Activated CD4-positive, CD25-positive, alpha-beta regulatory T cell treated with anti-CD3 and anti-CD28 coated beads, Interleukin-2, amount 50 U/mL, for 72 hours (primary cell): ENCODE measurements around the gene PIK3C2G.
"Not testable (repeated sequence)": the region's sequence is repeated elsewhere in the genome, so short reads cannot be mapped to it uniquely, and the experiment has no call there.

Experiments
- DNase-seq: peaks from one replicate; pipeline ENCODE4 v3.0.0; 2021

The PIK3C2G gene

DNA sequence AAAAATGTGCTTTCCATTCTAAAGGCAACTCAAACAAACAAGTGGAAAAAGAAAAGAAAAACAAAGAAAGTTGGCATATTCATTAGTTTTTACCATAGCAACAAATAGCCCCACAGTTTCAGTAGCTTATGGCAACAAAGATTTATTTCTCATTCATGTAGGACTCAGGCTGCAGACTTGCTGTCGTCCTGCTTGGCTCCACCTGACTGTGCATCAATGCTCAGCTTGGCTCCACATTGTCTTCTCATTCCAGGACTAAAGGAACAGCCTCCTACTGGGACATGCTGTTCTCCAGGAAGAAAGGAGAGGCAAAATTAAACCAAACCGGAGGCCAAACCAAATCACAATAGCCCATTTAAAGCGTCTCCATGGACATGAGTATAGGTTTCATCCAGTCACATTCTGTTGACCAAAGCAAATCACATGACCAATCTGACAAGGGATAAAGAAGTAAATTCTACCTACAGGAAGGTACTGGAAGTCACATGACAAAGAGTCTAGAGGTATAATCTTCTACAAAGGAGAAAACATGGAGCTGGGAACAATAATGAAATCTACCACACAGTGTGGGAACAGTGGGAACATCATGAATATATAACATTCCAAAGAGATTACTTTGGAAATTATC lies 222.5 kb downstream of the PIK3C2G start:
- DNase-seq, result no peak

DNA sequence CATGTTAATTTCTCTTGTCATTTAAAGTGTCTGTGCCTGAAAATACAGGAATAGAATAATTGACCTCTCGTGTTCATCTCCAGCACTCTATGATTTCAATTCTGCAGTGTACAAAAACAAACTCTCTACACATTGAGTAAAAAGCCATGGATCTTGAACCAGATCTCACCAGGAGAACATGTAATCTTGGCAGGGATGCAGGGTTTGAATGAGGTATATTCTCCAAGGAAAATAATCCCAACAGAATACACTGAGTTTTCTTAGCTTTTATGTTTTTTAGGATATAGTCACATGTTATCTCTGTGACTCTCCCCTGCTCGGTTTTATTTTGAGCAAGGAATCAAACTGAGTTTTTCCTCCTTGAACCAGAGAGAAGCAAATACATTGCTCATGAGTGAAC lies 224.7 kb downstream of the PIK3C2G start:
- DNase-seq, result no peak

DNA sequence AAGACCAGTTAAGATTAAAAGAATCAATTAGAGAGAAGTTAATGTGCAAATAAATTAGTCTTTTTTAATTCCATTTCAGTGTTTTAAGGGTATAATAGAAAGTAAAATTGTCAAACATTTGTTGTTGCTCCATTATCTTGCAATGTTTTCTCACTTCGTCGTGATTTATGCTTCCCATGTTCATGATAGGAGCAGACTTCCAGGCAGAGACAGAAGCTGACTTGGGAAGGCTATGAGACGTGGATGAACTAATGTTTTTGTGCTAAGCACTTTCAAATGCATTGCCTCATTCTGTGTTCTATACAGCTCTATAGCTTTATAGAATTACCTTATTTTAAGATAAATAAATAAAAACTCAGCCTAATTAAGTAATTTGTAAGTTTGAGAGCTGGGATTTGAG lies 226.2 kb downstream of the PIK3C2G start:
- DNase-seq, result no peak

DNA sequence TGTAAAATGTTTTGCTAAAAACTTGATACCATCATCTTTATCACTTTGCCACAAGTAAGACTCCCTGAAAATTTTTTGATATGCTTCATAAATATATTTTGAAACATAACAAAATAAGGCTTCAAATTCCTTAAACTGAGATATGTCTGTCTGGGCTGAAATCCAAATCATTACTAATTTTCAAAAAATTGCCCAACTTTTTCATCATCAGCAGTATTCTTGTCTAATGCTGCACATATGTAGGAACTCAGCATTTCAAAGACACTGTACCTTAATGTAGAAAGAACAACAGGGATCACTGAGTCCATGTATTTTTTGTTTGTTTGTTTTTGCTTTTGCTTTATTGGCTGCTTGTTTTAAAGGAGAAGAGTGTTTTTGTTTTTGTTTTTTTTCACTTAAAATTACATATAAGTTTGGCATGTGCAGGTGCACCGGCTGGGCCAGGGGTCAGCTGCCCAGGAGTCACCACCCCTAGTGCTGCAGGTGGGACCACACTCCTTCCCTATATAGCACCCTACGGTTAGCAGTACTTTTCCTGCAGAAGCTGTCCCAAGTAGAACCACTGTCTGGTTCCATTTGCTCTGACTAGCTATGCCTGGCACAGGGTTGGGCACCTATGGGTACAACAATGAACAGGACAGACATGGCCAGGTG lies 231.2 kb downstream of the PIK3C2G start:
- DNase-seq, result no peak

DNA sequence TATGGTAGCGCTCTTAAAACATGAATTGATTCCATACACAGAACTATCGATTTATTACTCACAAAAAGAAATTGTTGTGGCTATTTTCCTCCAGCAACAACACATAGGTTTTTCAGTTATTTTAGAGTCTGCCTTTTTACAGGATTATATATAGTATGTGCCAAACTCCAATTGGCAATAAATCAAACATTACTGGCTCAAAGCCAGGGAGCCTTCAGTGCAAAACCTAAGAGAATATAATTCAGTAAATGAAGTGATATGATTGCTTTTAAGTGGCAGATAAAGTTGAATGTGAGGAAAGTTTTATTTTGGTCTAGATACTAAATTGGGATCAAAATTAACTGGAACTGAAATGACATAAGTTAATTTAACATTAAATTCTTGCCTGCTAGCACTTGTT lies 234.8 kb downstream of the PIK3C2G start:
- DNase-seq, result no peak

DNA sequence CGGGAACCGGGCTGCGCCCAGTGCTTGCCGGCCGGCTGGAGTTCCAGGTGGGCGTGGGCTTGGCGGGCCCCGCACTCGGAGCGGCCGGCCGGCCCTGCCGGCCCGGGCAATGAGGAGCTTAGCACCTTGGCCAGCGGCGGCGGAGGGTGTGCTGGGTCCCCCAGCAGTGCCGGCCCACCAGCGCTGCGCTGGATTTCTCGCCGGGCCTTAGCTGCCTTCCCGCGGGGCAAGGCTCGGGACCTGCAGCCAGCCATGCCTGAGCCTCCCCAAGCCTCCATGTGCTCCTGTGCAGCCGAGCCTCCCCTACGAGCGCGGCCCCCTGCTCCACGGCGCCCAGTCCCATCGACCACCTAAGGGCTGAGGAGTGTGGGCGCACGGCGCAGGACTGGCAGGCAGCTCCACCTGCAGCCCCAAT lies 238.8 kb downstream of the PIK3C2G start:
- not testable (repeated sequence) for DNase-seq

DNA sequence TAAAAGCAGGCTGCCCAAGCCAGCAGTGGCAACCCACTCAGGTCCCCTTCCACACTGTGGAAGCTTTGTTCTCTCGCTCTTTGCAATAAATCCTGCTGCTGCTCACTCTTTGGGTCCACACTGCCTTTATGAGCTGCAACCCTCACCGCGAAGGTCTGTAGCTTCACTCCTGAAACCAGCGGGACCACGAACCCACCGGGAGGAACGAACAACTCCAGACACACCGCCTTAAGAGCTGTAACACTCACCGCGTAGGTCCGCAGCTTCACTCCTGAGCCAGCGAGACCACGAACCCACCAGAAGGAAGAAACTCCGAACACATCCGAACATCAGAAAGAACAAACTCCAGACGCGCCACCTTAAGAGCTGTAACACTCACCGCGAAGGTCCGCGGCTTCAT lies 239.4 kb downstream of the PIK3C2G start:
- DNase-seq, result not testable (repeated sequence)

DNA sequence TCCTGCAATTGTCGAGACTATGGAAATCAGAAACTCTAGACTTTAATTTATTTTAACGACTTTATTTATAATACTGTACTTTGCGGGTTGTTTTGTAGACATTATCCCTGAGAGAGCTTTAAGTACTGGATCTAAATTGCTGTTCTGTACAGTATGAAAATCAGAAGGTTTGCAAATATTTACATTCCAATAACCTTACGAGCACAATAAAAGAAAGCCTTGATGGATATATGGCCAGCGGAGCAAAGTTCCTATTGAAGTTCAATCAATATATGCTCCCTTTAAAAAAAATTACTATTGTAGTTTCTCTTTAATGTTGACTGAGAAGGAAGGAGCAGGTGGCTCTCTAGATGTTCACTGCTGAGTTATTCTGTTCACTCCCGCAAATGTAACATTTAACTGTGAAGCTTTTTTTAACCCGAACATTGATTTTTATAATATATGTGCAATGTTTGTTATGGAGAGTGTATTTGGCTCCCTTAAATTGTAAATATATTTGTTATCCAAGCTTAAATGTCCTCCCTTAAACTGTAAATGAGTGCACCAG lies 241.2 kb downstream of the PIK3C2G start:
- no peak for DNase-seq

DNA sequence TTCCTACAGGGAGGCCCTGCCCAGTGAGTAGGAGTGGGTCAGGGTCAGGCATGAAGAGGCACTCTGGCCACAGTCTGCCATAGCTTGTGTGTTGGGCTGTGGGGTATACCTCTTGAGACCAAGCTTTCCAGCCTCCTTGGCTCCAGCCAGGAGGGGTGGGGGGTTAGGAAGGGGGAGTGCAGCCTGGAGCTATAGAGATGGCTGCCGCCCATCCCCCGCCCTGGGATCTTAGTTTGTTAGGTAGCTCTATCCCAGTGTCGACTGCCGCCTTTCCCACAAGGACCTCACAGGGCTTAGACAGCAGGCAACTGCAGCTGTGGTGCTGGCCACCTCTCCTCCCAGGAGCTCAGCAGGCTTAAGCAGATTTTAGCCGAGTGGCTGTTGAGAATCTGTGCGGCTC lies 260.1 kb downstream of the PIK3C2G start:
- DNase-seq, result no peak

DNA sequence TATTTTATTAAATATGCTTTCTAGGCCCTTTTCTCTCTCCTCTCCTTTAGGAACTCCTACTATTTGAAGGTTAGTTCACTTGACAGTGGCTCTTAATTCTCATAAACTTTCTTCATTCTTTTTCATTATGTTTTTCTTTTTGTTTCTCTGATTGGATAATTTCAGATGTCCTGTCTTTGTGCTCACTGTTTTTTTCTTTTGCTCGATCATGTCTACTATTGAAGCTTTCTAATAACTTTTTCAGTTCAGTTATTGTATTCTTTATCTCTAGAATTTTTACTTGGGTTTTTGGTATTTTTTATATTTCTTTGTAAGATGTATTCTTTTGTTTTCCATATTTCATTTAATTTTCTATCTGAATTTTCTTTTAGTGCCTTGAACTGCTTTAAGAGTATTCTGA lies 261.5 kb downstream of the PIK3C2G start:
- DNase-seq, result no peak

DNA sequence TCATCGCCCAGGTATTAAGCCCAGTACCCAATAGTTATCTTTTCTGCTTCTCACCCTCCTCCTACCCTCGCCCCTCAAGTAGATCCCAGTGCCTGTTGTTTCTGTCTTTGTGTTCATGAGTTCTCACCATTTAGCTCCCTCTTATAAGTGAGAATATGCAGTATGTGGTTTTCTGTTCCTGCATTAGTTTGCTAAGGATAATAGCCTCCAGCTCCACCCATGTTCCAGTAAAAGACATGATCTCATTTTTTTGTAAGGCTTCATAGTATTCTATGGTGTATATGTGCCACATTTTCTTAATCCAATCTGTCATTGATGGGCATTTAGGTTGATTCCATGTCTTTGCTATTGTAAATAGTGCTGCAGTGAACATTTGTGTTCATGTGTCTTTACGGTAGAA lies 281.2 kb downstream of the PIK3C2G start:
- not testable (repeated sequence) for DNase-seq

DNA sequence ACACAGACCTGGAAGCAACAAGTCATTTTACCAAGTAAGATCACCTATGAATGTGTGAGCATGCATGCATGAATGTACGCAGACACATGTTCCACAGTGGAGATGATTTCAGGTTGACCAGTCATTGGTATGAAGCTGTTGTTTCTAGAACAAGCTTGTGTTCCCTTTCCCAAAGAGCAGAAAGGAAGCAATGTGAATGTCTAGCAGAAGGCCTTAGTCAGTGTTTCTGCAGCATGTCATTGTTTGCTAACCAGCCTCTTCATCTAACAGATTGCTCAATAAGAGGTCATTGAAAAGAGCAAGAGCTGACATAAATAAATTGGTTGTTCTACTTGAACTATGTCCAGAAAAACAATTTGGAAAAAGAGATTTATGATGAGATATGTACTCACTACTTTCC lies 285.1 kb downstream of the PIK3C2G start:
- DNase-seq, result no peak

DNA sequence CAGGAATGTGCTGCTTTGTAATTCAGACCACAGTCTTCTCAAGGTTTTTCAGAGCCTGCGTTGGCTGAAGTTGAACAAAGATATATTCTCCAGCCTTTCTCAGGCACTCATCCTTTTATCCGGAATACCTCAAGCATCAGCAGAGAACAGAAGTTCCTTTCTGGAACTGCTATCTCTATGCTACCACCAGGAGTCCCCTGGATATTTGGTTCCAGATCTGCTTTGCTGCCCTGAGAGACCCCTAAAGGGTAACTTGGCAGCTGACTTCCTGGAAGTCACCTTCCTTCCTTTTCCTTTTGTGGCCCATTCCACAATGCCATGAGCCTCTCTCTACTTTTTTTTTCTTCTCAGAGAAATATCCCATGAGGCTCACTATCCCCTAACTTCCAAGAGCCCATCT lies 288.3 kb downstream of the PIK3C2G start:
- no peak for DNase-seq

DNA sequence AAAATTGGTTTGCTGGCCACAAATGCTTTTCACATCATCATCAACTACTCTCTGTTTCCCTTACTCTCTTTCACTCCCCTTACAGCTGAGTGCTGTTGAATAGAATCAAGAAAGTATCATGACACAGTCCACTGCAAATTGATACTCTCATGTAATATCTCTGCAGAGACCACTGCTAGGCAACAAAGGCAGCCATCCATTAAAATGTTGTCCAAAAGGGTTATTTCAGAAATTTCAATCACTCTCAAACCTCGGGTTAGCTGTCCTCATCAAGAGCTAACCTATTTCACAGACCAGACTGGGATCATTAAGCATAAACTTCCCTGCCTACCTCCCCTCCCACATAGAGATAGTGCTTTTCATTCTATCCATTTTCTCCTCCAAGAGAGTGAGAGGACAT lies 289.8 kb downstream of the PIK3C2G start:
- no peak for DNase-seq

DNA sequence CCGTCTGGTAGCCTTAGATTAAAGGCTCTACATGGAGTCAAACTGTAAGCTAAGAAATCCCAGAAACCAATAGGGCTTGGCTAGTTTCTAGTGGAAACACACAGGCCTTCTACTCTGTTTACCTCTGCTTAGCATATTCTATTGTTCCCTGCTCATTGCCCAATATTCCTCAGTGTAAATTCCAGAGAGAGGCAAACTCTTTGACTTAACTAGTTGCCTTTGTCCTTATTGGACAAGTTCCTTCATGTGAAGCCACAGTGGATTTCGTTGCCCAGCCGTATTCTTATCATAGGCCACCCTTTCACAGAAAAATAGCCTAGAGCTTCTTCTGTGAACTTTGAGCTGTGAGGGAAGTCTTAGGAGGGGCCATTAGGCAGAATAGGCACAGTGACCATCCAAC lies 290.4 kb downstream of the PIK3C2G start:
- no peak for DNase-seq

DNA sequence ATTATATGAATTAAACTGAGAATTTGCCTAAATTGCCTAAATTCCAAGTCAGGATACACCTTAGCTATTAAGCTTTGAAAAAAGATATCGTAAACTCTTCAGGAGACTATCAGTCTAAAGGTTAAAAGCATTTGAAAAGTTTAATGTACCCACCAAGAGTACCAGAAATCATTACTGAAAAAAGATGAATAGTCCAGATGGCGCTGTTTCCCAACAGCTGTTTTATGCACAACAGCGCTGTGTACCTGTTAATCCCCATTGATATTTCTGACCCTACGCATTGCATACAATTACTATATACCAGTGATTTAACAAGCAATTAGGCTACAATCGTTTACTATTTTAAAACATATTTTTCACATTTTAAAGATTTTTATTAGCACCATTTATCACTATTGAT lies 291.5 kb downstream of the PIK3C2G start:
- no peak for DNase-seq

DNA sequence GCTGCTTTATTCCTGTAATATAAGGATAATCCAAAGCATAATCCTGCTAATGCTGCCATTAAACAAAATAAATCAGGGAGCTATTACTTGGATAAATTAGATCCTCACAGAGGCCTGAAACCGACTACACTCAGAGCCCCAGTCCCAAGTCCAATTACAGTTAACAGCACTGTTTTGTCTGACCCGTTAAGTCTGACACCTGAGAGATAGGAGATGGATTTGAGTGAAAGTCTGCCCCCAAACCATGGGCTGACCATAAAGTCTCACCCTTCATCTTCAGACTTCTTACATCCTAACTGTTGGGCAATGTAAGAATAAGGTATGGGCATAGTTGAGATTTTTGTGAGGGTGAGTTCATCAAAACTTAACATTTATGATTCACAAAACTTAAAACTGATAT lies 294.8 kb downstream of the PIK3C2G start:
- DNase-seq, result no peak

DNA sequence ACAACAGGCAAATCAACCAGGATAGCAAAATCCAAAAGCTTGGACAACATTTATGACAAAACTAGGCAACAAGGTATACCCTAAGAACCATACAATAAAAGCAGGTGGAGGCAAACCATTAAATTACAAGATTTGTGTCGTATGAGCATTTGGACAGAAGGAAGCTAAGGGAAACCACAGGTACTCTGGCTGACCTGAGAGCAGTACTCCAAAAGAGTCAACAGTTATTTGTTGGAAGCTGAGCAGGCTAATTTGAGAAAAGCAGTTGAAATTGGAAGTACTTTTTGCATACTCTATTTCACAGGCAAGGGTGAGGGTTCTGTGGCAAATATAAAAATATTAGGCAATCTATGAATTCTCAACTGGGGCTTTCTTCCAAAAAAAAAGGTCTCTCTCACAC lies 297.9 kb downstream of the PIK3C2G start:
- DNase-seq, result no peak

DNA sequence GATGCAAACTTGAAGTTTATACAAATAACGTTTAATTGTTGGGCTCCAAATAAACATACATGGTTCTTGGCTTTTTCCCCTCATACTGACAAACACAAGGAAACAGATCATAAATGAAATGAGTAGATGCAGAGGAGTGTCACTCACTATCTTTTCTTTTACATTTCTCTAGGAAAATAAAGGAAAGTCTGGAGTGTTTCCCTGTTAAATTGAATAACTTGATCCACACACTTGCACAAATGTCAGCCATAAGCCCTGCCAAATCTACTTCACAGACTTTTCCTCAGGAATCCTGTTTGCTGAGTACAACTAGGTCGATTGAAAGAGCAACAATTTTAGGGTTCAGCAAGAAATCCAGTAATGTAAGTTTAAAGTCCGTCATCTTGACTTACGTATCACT lies 301.2 kb downstream of the PIK3C2G start:
- DNase-seq, result no peak

DNA sequence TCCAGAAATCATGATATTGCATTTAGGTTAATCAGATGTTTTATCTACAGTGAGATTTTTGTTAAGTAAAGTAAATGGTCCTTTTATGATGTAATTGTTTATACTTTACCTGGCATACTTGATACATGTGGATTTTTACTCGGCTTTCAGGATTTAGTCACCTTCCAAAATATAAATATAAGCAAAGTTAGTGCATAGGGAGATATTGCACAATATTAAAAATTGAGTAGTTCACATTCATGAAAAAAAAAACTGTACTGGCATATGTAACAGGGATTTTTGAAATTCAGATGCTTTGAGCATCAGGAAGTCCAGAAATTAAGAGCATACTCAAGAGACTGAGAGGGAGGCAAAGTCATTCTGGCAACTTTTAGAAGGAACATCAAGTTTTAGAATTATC lies 303.0 kb downstream of the PIK3C2G start:
- DNase-seq, result no peak

DNA sequence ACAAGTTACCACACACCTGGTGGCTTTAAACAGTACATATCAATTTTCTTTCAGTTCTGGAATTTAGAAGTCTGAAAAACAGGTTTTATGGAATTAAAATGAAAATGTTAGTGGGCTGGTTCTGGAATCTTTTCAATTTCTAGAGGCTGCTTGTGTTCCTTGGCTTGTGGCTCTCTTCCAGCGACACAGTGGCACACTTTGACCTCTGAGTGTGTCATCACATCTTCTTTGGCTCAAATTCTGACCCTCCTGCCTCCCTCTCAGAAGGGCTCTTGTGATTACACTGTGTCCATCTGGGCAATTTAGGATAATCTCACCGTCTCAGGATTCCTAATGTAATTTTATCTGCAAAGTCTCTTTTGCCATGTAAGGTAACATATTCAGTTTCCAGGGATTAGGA lies 306.5 kb downstream of the PIK3C2G start:
- DNase-seq, result no peak

DNA sequence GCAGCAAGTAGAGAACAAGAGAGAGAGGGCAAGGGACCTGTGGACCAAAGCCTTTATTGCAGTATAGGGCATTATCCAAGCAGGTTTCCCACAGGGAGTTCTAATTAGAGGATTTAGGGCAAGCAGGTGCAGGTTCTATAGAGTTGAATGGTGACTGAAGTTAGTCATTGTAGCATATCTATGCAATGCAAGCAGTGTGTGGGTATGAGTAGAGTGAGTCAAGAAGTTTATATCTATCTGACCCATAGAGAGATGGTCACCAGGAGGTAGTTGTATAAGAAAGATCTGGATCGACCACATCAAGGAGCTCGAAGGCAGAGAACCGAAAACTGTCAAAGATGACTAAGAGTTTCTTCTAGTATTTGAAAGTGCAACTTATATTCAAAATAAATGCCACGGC lies 309.2 kb downstream of the PIK3C2G start:
- no peak for DNase-seq

DNA sequence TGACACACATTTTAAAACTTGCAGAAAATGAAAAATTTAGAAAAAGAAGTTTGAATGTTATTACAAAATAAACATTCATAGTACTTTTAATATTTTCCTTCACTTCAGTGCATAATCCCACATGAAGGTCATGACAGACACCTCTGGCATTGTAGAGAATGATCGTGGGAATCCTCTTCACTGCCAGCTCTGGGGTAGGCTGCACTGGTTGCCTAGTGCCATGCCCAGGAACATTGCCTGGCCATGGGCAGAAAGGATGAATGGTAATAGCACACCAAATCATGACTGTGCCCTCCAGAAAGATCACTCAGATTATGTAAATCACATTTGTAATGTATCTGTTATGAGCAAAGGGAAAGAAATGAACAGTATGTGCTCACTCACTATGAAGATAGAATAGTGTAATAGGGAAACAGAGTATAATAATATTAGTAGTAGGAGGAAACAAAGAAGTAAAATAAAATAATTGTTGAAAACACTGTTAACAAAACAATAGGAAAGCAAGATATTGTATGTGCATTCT lies 314.8 kb downstream of the PIK3C2G start:
- DNase-seq, result no peak

DNA sequence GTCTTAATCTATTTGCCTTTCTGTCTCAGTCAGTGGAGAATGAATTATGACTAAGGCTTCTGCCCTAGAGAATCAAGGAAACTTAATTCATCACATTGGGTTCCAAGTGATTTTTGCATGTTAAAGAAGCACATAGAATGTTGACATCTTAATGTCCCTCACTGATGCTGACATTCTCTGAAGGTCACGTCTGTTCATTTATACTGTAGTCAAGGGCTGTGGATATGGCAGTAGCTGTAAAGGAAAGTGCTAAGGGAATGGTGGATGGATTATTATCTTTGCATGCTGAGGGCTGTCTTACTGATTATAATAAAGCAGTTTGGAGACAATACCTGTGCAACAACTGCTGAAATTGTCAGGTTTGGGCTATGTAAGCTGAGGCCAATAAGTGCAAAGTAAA lies 315.3 kb downstream of the PIK3C2G start:
- DNase-seq, result no peak

DNA sequence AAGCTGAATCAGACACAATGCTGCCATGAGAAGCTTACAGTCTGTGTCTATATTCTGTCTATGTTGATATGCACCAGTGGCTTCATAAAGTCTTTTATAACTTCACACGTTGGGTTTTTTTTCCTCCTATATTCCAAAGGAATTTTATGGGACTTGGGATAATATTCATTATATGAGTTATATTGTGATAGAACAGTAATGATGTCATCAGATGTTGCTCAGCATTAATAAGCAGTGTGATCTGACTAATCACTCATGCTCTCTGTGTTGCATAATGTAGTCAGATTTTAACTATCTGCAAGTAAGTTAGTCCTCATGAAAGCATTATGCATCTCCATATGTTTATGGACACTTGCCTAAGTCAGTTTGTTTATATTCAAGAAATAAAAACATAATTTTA lies 316.9 kb downstream of the PIK3C2G start:
- DNase-seq, result no peak
